Endothelial cell (in vitro differentiated cells): ENCODE results near the gene PPP1R9B. TPM values are rescaled to one million over a fixed set of nuclear protein-coding genes. Genes with fewer than 3 reads are reported as not detected.

Experiments used
- DNase-seq: peaks from one replicate; pipeline ENCODE4 v3.0.0; 2021; ENCODE audit warnings: low spot score
- H3K27ac Mint-ChIP-seq: one replicate; pipeline ENCODE4 v1.8.0; 2021; ENCODE audit warnings: mixed read lengths, inconsistent platforms; ENCODE audit not compliant: unreplicated experiment
- H3K27me3 Mint-ChIP-seq: one replicate; pipeline ENCODE4 v1.8.0; 2021; ENCODE audit warnings: mild to moderate bottlenecking, moderate library complexity, mixed read lengths, inconsistent platforms; ENCODE audit not compliant: unreplicated experiment
- H3K36me3 Mint-ChIP-seq: one replicate; pipeline ENCODE4 v1.8.0; 2021; ENCODE audit warnings: mild to moderate bottlenecking, low read depth, mixed read lengths, inconsistent platforms; ENCODE audit not compliant: unreplicated experiment
- H3K4me1 Mint-ChIP-seq: one replicate; pipeline ENCODE4 v1.8.0; 2021; ENCODE audit warnings: mild to moderate bottlenecking, mixed read lengths, inconsistent platforms; ENCODE audit not compliant: unreplicated experiment
- H3K4me3 Mint-ChIP-seq: one replicate; pipeline ENCODE4 v1.8.0; 2021; ENCODE audit warnings: mild to moderate bottlenecking, mixed read lengths, inconsistent platforms; ENCODE audit not compliant: unreplicated experiment
- H3K9me3 Mint-ChIP-seq: one replicate; pipeline ENCODE4 v1.8.0; 2021; ENCODE audit warnings: mixed read lengths, inconsistent platforms; ENCODE audit not compliant: unreplicated experiment
- CTCF ChIP-seq: fragments of 200-600 bp; sonication (generic); IDR thresholded peaks from one replicate; pipeline ENCODE4 v1.5.0; 2021; ENCODE audit warnings: antibody characterized with exemption; ENCODE audit not compliant: unreplicated experiment
- total RNA-seq: library from RNA; stranded (reverse); fragmentation: NEBNext Ultra II Directional; extraction: Animal tissue kit (Norgen Biotek cat#: 25700); gene quantifications from one replicate; pipeline ENCODE4 v1.2.1, GENCODE V29; 2021; ENCODE audit not compliant: unreplicated experiment

PPP1R9B gene
- total RNA-seq, 1 donor from 2014 or later = 101 TPM

GRCh38 chr17:50172936-50173334, 22.5 kb upstream of the PPP1R9B start:
- DNase-seq = no peak
- Mint-ChIP-seq H3K27me3 (peaks cover 6% of the 10 kb centered on the region), H3K9me3 (no peaks in the 10 kb centered on the region), H3K27ac (no peak overlapping the region), H3K36me3 (peaks cover 4% of the 10 kb centered on the region), H3K4me3 (no peak overlapping the region), H3K4me1 (peaks cover 5% of the 10 kb centered on the region)
- TF ChIP-seq CTCF = no peak

- H3K4me3 Mint-ChIP-seq = no peak overlapping the region
- no peak for DNase-seq
- TF ChIP-seq CTCF = no peak
- peaks cover 5% of the 10 kb centered on the region for H3K4me1 Mint-ChIP-seq
- H3K36me3 Mint-ChIP-seq = peaks cover 4% of the 10 kb centered on the region
- peaks cover 6% of the 10 kb centered on the region for H3K27me3 Mint-ChIP-seq
- H3K9me3 Mint-ChIP-seq = no peaks in the 10 kb centered on the region
- no peak overlapping the region for H3K27ac Mint-ChIP-seq
These were observed 21.7 kb upstream of the PPP1R9B start for GRCh38 chr17:50172130-50172529.

- Mint-ChIP-seq H3K27me3 (peaks cover 6% of the 10 kb centered on the region), H3K9me3 (no peaks in the 10 kb centered on the region), H3K4me3 (no peak overlapping the region), H3K4me1 (peaks cover 5% of the 10 kb centered on the region), H3K27ac (no peak overlapping the region), H3K36me3 (peaks cover 4% of the 10 kb centered on the region)
- no peak for DNase-seq
- no peak for TF ChIP-seq CTCF
These were observed 21.0 kb upstream of the PPP1R9B start for GRCh38 chr17:50171371-50172071.

- Mint-ChIP-seq H3K9me3 (no peaks in the 10 kb centered on the region), H3K4me1 (peaks cover 5% of the 10 kb centered on the region), H3K27ac (no peak overlapping the region), H3K27me3 (peaks cover 6% of the 10 kb centered on the region), H3K4me3 (no peak overlapping the region), H3K36me3 (peaks cover 4% of the 10 kb centered on the region)
- no peak for TF ChIP-seq CTCF
- DNase-seq = no peak
These were observed 20.3 kb upstream of the PPP1R9B start for GRCh38 chr17:50170662-50171370.

GRCh38 chr17:50169881-50170459, 19.5 kb upstream of the PPP1R9B start:
- H3K9me3 Mint-ChIP-seq = no peaks in the 10 kb centered on the region
- DNase-seq = no peak
- H3K27me3 Mint-ChIP-seq = peaks cover 11% of the 10 kb centered on the region
- TF ChIP-seq CTCF = no peak
- H3K27ac Mint-ChIP-seq = no peak overlapping the region
- H3K4me1 Mint-ChIP-seq = peaks cover 5% of the 10 kb centered on the region
- no peak overlapping the region for H3K4me3 Mint-ChIP-seq
- H3K36me3 Mint-ChIP-seq = peaks cover 4% of the 10 kb centered on the region
